CD14-positive monocyte (primary cell): Measurements from ENCODE around the gene SLIT3. TPM values are rescaled to one million over a fixed set of nuclear protein-coding genes. Genes with fewer than 3 reads are reported as not detected.

Source experiments
- DNase-seq, 3 donors: peaks; one replicate each; pipeline ENCODE4 v3.0.0-alpha.2; 2011 to 2022
- H2AFZ ChIP-seq: 2 replicates; pipeline ENCODE4 v1.6.0; 2012; ENCODE audit warnings: mild to moderate bottlenecking, low read depth, low read length, inconsistent platforms; ENCODE audit not compliant: insufficient read depth, poor library complexity, severe bottlenecking
- H3K27ac ChIP-seq, 2 donors: 1 replicate in 1 of 2; 2 replicates in 1 of 2; pipeline ENCODE4 v1.5.1; 2012 to 2013; ENCODE audit warnings: low read length in 2 of 2, control low read depth in 1 of 2, inconsistent platforms in 1 of 2, low read depth in 1 of 2, mild to moderate bottlenecking in 1 of 2
- H3K27me3 ChIP-seq, 2 donors: one replicate each; pipeline versions ENCODE4 v1.6.0 to v1.6.1; 2011 to 2013; ENCODE audit warnings: low read length in 2 of 2; ENCODE audit not compliant: control insufficient read depth in 2 of 2, insufficient read depth in 2 of 2
- H3K36me3 ChIP-seq, 2 donors: replicated peaks in 1 of 2; 1 replicate in 1 of 2; 2 replicates in 1 of 2; pipeline versions ENCODE4 v1.5.1 to v1.6.1; 2012 to 2013; ENCODE audit warnings: low read length in 2 of 2, control low read depth in 1 of 2, inconsistent platforms in 1 of 2, mild to moderate bottlenecking in 1 of 2; ENCODE audit not compliant: insufficient read depth in 2 of 2, control insufficient read depth in 1 of 2
- H3K4me1 ChIP-seq, 2 donors: 1 replicate in 1 of 2; 2 replicates in 1 of 2; pipeline versions ENCODE4 v1.5.1 to v1.6.1; 2012 to 2013; ENCODE audit warnings: low read length in 2 of 2, control low read depth in 1 of 2, inconsistent platforms in 1 of 2, mild to moderate bottlenecking in 1 of 2, moderate library complexity in 1 of 2; ENCODE audit not compliant: insufficient read depth in 2 of 2, control insufficient read depth in 1 of 2
- H3K4me2 ChIP-seq: replicated peaks from 2 replicates; pipeline ENCODE3; 2012; ENCODE audit warnings: low read length, moderate library complexity, mild to moderate bottlenecking; ENCODE audit not compliant: poor library complexity, severe bottlenecking; ENCODE audit errors: extremely low read depth
- H3K4me3 ChIP-seq, 3 experiments: fragments of 200-600 bp in 1 of 3; sonication (generic) in 1 of 3; replicated peaks in 1 of 3; 1 replicate in 2 of 3; 2 replicates in 1 of 3; pipeline ENCODE4 v1.5.1; 2011 to 2013; ENCODE audit warnings: low read length in 3 of 3, mild to moderate bottlenecking in 3 of 3, control low read depth in 2 of 3, low read depth in 2 of 3, inconsistent platforms in 1 of 3, moderate library complexity in 1 of 3
- H3K79me2 ChIP-seq: 2 replicates; pipeline ENCODE4 v1.6.0; 2012; ENCODE audit warnings: mild to moderate bottlenecking, control low read depth, inconsistent platforms, low read length, moderate library complexity; ENCODE audit not compliant: insufficient read depth
- H3K9ac ChIP-seq: 2 replicates; pipeline ENCODE4 v1.6.0; 2017; ENCODE audit warnings: low read length, mild to moderate bottlenecking; ENCODE audit not compliant: insufficient read depth, poor library complexity, severe bottlenecking
- H3K9me3 ChIP-seq, 2 donors: replicated peaks in 1 of 2; 1 replicate in 1 of 2; 2 replicates in 1 of 2; pipeline versions ENCODE4 v1.5.1 to v1.6.1; 2012 to 2013; ENCODE audit warnings: low read length in 2 of 2, control low read depth in 1 of 2; ENCODE audit not compliant: control insufficient read depth in 1 of 2, insufficient read depth in 1 of 2
- H4K20me1 ChIP-seq: 2 replicates; pipeline ENCODE4 v1.6.0; 2012; ENCODE audit warnings: mild to moderate bottlenecking, low read length, control low read depth, moderate library complexity; ENCODE audit not compliant: insufficient read depth
- H3K27ac Mint-ChIP-seq, 7 donors: one replicate each; pipeline ENCODE4 v1.8.0; 2020; ENCODE audit warnings: mild to moderate bottlenecking in 7 of 7, mixed read lengths in 7 of 7, moderate library complexity in 6 of 7, inconsistent platforms in 2 of 7
- H3K27me3 Mint-ChIP-seq, 3 donors: one replicate each; pipeline ENCODE4 v1.8.0; 2021 to 2022; ENCODE audit warnings: low read depth in 3 of 3, mild to moderate bottlenecking in 3 of 3, mixed read lengths in 3 of 3, moderate library complexity in 3 of 3, inconsistent platforms in 1 of 3
- H3K36me3 Mint-ChIP-seq, 2 donors: one replicate each; pipeline ENCODE4 v1.8.0; 2020; ENCODE audit warnings: mixed read lengths in 2 of 2, inconsistent platforms in 1 of 2, mild to moderate bottlenecking in 1 of 2
- H3K4me1 Mint-ChIP-seq: one replicate; pipeline ENCODE4 v1.8.0; 2020; ENCODE audit warnings: mild to moderate bottlenecking, mixed read lengths
- H3K4me3 Mint-ChIP-seq, 2 donors: one replicate each; pipeline ENCODE4 v1.8.0; 2020; ENCODE audit warnings: mild to moderate bottlenecking in 2 of 2, mixed read lengths in 2 of 2, moderate library complexity in 1 of 2
- H3K9me3 Mint-ChIP-seq, 7 donors: one replicate each; pipeline ENCODE4 v1.8.0; 2020 to 2022; ENCODE audit warnings: mixed read lengths in 7 of 7, mild to moderate bottlenecking in 6 of 7, moderate library complexity in 6 of 7, inconsistent platforms in 2 of 7
- CTCF ChIP-seq: fragments of 200-600 bp; IDR thresholded peaks from one replicate; pipeline ENCODE4 v1.8.0; 2022; ENCODE audit warnings: antibody characterized with exemption, mild to moderate bottlenecking
- WGBS: methylation state at CpG from one replicate; pipeline ENCODE4 v1.1.5; 2013; ENCODE audit warnings: missing lambda C conversion rate; ENCODE audit not compliant: insufficient coverage; 5-methylcytosine and 5-hydroxymethylcytosine counted together
- intact Hi-C, 2 donors: fragments of 100-400 bp; cut with micrococcal nuclease; formaldehyde crosslinking; loops; one replicate each; pipeline versions ENCODE4 v1.15.0 to v1.15.1; 2023
- polyA plus RNA-seq, 3 donors: library from polyadenylated mRNA; depleted of rRNA in 1 of 3; unstranded in 2 of 3; stranded (reverse) in 1 of 3; fragments of 300-500 nt in 2 of 3; fragments of >200 nt in 1 of 3; fragmentation: Illumina TruSeq in 2 of 3; gene quantifications; 1 replicate in 2 of 3; 2 replicates in 1 of 3; pipeline ENCODE4 v1.2.3, GENCODE V29; 2012 to 2021

Gene SLIT3
- polyA plus RNA-seq, 3 donors = not detected

GRCh38 chr5:169178274-169178673 is 122.7 kb downstream of the SLIT3 start:
- 100% methylated on average over 1 of the region's 5 CpGs for WGBS
- intact Hi-C loops = no loop called here
- Histone ChIP-seq H3K9ac (no peak overlapping the region), H3K4me1 (no peaks in the 10 kb centered on the region), H3K79me2 (no peaks in the 10 kb centered on the region), H3K27ac (no peak overlapping the region), H3K27me3 (no peaks in the 10 kb centered on the region), H3K9me3 (no peaks in the 10 kb centered on the region), H4K20me1 (no peaks in the 10 kb centered on the region), H3K36me3 (no peaks in the 10 kb centered on the region), H2AFZ (no peak overlapping the region), H3K4me2 (no peak overlapping the region), H3K4me3 (no peak overlapping the region)
- Mint-ChIP-seq H3K9me3 (peaks cover 0 to 3% (median 0%) of the 10 kb centered on the region in 7 donors), H3K27ac (no peak overlapping the region), H3K4me3 (no peak overlapping the region), H3K27me3 (no peaks in the 10 kb centered on the region), H3K36me3 (no peaks in the 10 kb centered on the region), H3K4me1 (no peaks in the 10 kb centered on the region)
- no peak for DNase-seq
- TF ChIP-seq CTCF = no peak

- intact Hi-C loops = no loop called here
- no peaks in the 10 kb centered on the region for H4K20me1 ChIP-seq
- no peaks in the 10 kb centered on the region for H3K9me3 ChIP-seq
- no peaks in the 10 kb centered on the region for H3K36me3 Mint-ChIP-seq
- H3K4me3 Mint-ChIP-seq = no peak overlapping the region
- no peak overlapping the region for H3K4me2 ChIP-seq
- H3K4me3 ChIP-seq = no peak overlapping the region
- DNase-seq = no peak
- peaks cover 0 to 8% (median 0%) of the 10 kb centered on the region in 7 donors for H3K9me3 Mint-ChIP-seq
- no peaks in the 10 kb centered on the region for H3K36me3 ChIP-seq
- no peak overlapping the region for H3K27ac Mint-ChIP-seq
- H3K27ac ChIP-seq = no peak overlapping the region
- no peak overlapping the region for H3K9ac ChIP-seq
- no peaks in the 10 kb centered on the region for H3K27me3 ChIP-seq
- no peak for TF ChIP-seq CTCF
- H3K27me3 Mint-ChIP-seq = no peaks in the 10 kb centered on the region
- no peaks in the 10 kb centered on the region for H3K4me1 Mint-ChIP-seq
- H2AFZ ChIP-seq = no peak overlapping the region
- H3K4me1 ChIP-seq = no peaks in the 10 kb centered on the region
- 68% methylated on average over 2 of the region's 5 CpGs for WGBS
- H3K79me2 ChIP-seq = no peaks in the 10 kb centered on the region
Observed at GRCh38 chr5:169176709-169177694, 123.9 kb downstream of the SLIT3 start.
